Measurements from ENCODE around the gene SLX4IP.

- TF ChIP-seq CTCF (IDR thresholded peaks at IDR 0.05; ENCODE audit: low read depth, low read length) (no peak), EZH2phosphoT487 (IDR thresholded peaks at IDR 0.05; ENCODE audit: low read depth) (no peak)
Measured at GRCh38 chr20:10636326-10636818, 201.3 kb downstream of the SLX4IP start.
